Type B pancreatic cell (in vitro differentiated cells): ENCODE results near the gene LASP1. TPM values are rescaled to one million over a fixed set of nuclear protein-coding genes. Genes with fewer than 3 reads are reported as not detected.

Source experiments
- DNase-seq: peaks from one replicate; pipeline ENCODE4 v3.0.0; 2021; ENCODE audit warnings: mixed read lengths; ENCODE audit not compliant: unreplicated experiment; ENCODE audit errors: extremely low spot score
- H3K27ac Mint-ChIP-seq: 2 replicates; pipeline ENCODE4 v1.8.0; 2021; ENCODE audit warnings: mild to moderate bottlenecking, mixed read lengths
- H3K27me3 Mint-ChIP-seq: 2 replicates; pipeline ENCODE4 v1.8.0; 2021; ENCODE audit warnings: mixed read lengths
- H3K36me3 Mint-ChIP-seq: 2 replicates; pipeline ENCODE4 v1.8.0; 2021; ENCODE audit warnings: mixed read lengths
- H3K4me1 Mint-ChIP-seq: one replicate; pipeline ENCODE4 v1.8.0; 2021; ENCODE audit warnings: mixed read lengths; ENCODE audit not compliant: unreplicated experiment
- H3K4me3 Mint-ChIP-seq: 2 replicates; pipeline ENCODE4 v1.8.0; 2021; ENCODE audit warnings: mild to moderate bottlenecking, mixed read lengths
- H3K9me3 Mint-ChIP-seq: 2 replicates; pipeline ENCODE4 v1.8.0; 2021; ENCODE audit warnings: mixed read lengths
- CTCF ChIP-seq: fragments of 200-600 bp; sonication (generic); conservative IDR thresholded peaks from 2 replicates; pipeline ENCODE4 v1.5.0; 2021; ENCODE audit warnings: antibody characterized with exemption, mild to moderate bottlenecking
- total RNA-seq: library from RNA; stranded (reverse); gene quantifications from 2 replicates; pipeline ENCODE4 v1.2.1, GENCODE V29; 2021; ENCODE audit warnings: low replicate concordance

LASP1 gene
- total RNA-seq, 1 donor from 2014 or later: 159 TPM

- Mint-ChIP-seq H3K4me3 (no peak overlapping the region), H3K27me3 (no peaks in the 10 kb centered on the region), H3K4me1 (peaks cover 4% of the 10 kb centered on the region), H3K36me3 (no peaks in the 10 kb centered on the region), H3K27ac (no peak overlapping the region), H3K9me3 (no peaks in the 10 kb centered on the region)
- no peak for DNase-seq
- TF ChIP-seq CTCF: no peak
These were observed 89.7 kb downstream of the LASP1 start for GRCh38 chr17:38959508-38959907.

- Mint-ChIP-seq H3K27ac (no peak overlapping the region), H3K27me3 (no peaks in the 10 kb centered on the region), H3K4me1 (peaks cover 4% of the 10 kb centered on the region), H3K4me3 (no peak overlapping the region), H3K9me3 (no peaks in the 10 kb centered on the region), H3K36me3 (no peaks in the 10 kb centered on the region)
- no peak for TF ChIP-seq CTCF
- no peak for DNase-seq
These were observed 90.5 kb downstream of the LASP1 start for GRCh38 chr17:38960402-38960801.

GRCh38 chr17:38961413-38961812 is 91.6 kb downstream of the LASP1 start:
- H3K4me1 Mint-ChIP-seq: peaks cover 4% of the 10 kb centered on the region
- no peak for TF ChIP-seq CTCF
- H3K36me3 Mint-ChIP-seq: no peaks in the 10 kb centered on the region
- no peaks in the 10 kb centered on the region for H3K27me3 Mint-ChIP-seq
- H3K27ac Mint-ChIP-seq: no peak overlapping the region
- no peaks in the 10 kb centered on the region for H3K9me3 Mint-ChIP-seq
- no peak overlapping the region for H3K4me3 Mint-ChIP-seq
- DNase-seq: no peak

- no peak for DNase-seq
- Mint-ChIP-seq H3K27me3 (no peaks in the 10 kb centered on the region), H3K4me3 (peak within 1 kb of the TSS; percentile 67), H3K27ac (peak within 1 kb of the TSS; percentile 59), H3K4me1 (no peaks in the 10 kb centered on the region), H3K36me3 (no peaks in the 10 kb centered on the region), H3K9me3 (no peaks in the 10 kb centered on the region)
- peak; percentile 19 for TF ChIP-seq CTCF
These were observed 97.5 kb downstream of the LASP1 start, which contains the start of gene FBXO47 for GRCh38 chr17:38967290-38967738. Gene FBXO47, minus strand, starts transcription at chr17:38967403. Its CDS starts 4,378 bp downstream, at chr17:38963025.

GRCh38 chr17:38969281-38969680 is 99.4 kb downstream of the LASP1 start:
- Mint-ChIP-seq H3K27me3 (no peaks in the 10 kb centered on the region), H3K4me3 (no peak overlapping the region), H3K4me1 (no peaks in the 10 kb centered on the region), H3K9me3 (no peaks in the 10 kb centered on the region), H3K36me3 (no peaks in the 10 kb centered on the region), H3K27ac (no peak overlapping the region)
- DNase-seq: no peak
- no peak for TF ChIP-seq CTCF

GRCh38 chr17:38970128-38970527 is 100.3 kb downstream of the LASP1 start:
- no peaks in the 10 kb centered on the region for H3K4me1 Mint-ChIP-seq
- H3K4me3 Mint-ChIP-seq: no peak overlapping the region
- no peaks in the 10 kb centered on the region for H3K9me3 Mint-ChIP-seq
- H3K36me3 Mint-ChIP-seq: no peaks in the 10 kb centered on the region
- no peak for TF ChIP-seq CTCF
- no peaks in the 10 kb centered on the region for H3K27me3 Mint-ChIP-seq
- DNase-seq: no peak
- no peak overlapping the region for H3K27ac Mint-ChIP-seq
